Thyroid gland (tissue), 4 donors: ENCODE results near the gene TNNC2.

Experiments used
- POLR2A ChIP-seq, 2 donors: fragments of 450-650 bp; IDR thresholded peaks; one replicate each; pipeline ENCODE4 v1.6.1; 2017; ENCODE audit warnings: antibody characterized with exemption in 2 of 2, mild to moderate bottlenecking in 2 of 2, moderate library complexity in 1 of 2
- TF ChIP-seq, protein P1 (sequence below), 6 experiments: fragments of 200-600 bp in 3 of 6; fragments of 450-650 bp in 3 of 6; sonication (generic) in 3 of 6; IDR thresholded peaks; one replicate each; pipeline ENCODE4 v1.5.1; 2016 to 2019; ENCODE audit warnings: antibody characterized with exemption in 6 of 6, mild to moderate bottlenecking in 2 of 6, inconsistent platforms in 1 of 6, moderate library complexity in 1 of 6

DNA sequence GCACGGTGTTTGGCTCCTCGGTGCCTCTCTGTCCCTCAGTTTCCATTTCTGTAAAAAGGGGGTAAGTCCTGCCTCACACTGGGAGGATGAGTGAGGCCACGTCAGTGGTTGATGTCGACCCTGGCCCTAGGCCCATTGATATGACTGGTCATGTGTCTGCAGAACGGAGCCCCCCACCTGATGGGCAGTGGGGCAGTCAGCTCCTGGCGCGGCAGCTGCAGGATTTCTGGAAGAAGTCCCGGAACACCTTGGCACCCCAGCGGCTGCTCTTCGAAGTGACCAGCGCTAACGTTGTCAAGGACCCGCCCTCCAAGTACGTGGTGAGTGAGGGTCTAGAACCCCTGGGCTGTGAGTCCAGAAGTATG lies 7.7 kb upstream of the TNNC2 start:
- TF ChIP-seq, protein P1, sequence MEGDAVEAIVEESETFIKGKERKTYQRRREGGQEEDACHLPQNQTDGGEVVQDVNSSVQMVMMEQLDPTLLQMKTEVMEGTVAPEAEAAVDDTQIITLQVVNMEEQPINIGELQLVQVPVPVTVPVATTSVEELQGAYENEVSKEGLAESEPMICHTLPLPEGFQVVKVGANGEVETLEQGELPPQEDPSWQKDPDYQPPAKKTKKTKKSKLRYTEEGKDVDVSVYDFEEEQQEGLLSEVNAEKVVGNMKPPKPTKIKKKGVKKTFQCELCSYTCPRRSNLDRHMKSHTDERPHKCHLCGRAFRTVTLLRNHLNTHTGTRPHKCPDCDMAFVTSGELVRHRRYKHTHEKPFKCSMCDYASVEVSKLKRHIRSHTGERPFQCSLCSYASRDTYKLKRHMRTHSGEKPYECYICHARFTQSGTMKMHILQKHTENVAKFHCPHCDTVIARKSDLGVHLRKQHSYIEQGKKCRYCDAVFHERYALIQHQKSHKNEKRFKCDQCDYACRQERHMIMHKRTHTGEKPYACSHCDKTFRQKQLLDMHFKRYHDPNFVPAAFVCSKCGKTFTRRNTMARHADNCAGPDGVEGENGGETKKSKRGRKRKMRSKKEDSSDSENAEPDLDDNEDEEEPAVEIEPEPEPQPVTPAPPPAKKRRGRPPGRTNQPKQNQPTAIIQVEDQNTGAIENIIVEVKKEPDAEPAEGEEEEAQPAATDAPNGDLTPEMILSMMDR (IDR thresholded peaks at IDR 0.05) = no peak
- no peak for TF ChIP-seq POLR2A (IDR thresholded peaks at IDR 0.05)
